NCI-H524 (cell line): Measurements from ENCODE around the gene PPP1CA.
"Not testable (repeated sequence)": the region's sequence is repeated elsewhere in the genome, so short reads cannot be mapped to it uniquely, and the experiment has no call there.

Experiments
- DNase-seq, 2 experiments: peaks; one replicate each; lab custom pipeline; 2025; lab: John Stamatoyannopoulos, UW

The PPP1CA gene

DNA sequence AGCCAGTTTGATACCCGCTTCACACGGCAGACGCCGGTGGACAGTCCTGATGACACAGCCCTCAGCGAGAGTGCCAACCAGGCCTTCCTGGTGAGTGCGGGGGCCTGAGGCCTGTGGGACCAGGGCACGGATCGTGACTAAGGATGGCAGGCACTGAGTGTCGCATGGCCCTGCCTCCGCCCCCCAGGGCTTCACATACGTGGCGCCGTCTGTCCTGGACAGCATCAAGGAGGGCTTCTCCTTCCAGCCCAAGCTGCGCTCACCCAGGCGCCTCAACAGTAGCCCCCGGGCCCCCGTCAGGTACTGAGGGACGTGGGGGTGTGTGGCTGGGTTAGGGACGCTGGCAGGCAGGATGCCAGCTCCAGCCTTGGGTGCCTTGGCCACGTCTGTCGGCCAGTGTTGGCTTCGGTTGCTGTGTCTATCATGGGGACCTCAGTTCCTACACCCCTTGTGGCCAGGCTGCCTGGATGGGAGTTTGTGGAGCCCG is 32.8 kb upstream of the PPP1CA start:
- DNase-seq: no peak

DNA sequence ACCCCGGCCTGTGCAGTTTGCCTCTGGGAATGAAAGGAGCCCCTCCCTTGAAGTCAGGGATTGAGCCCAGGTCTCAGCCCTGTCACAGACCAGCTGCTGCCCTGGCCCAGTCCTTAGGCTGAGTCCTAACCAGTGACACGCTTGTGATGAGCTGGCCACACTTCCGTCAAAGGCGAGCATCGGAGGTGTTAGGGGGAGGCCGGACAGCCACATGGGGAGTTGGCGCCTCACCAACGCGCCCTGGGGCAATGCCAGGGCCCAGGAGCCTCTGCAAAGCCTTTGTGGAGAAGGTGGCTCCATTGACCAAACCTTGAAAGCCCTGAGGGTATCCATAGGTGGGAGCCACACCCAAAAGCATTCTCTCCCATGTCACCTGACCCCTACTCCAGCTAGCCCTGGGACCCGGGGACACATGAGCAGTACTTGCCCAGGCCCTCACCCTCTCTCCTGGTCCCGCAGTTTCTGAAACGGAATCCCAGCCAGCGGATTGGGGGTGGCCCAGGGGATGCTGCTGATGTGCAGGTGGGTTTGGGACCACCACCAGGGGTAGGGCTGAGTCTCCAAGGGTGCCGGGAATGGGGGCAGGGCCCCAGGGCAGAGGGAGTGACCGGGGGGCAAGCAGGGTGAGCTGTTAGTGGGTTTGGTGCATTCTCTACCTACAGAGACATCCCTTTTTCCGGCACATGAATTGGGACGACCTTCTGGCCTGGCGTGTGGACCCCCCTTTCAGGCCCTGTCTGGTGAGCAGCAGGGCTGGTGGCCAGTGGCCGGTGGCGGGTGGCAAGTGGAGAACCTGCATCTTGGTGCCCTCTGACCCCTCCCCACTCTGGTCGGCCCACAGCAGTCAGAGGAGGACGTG is 32.1 kb upstream of the PPP1CA start:
- no peak for DNase-seq

GRCh38 chr11:67432655-67433349 is 31.1 kb upstream of the PPP1CA start:
- DNase-seq: no peak

- DNase-seq: no peak
Measured at GRCh38 chr11:67431346-67432249, 29.9 kb upstream of the PPP1CA start.

- no peak for DNase-seq
Measured at GRCh38 chr11:67429722-67430121, 28.1 kb upstream of the PPP1CA start.

DNA sequence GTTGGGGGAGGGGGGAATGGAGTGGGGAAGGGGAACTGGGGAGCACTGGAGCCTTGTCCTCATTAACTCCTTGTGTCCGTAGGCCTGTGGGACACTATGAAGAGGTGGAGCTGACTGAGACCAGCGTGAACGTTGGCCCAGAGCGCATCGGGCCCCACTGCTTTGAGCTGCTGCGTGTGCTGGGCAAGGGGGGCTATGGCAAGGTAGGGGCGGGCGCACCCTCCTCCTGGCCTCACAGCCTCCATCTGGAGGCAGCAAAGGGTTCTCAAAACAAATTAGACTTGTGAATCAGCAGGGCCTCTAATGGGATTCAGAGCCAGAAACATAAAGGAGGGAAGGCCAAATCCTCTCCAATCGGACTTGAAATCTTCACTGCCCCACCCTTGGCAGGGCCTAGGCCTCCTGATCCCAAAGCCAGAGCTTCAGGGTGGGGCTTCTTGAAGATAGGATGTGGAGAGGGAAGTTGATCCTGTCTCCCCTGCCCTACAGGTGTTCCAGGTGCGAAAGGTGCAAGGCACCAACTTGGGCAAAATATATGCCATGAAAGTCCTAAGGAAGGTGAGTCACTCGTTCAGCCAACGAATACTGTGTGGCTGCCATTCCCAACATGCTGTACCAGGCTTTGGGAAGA is 27.5 kb upstream of the PPP1CA start:
- DNase-seq: no peak

DNA sequence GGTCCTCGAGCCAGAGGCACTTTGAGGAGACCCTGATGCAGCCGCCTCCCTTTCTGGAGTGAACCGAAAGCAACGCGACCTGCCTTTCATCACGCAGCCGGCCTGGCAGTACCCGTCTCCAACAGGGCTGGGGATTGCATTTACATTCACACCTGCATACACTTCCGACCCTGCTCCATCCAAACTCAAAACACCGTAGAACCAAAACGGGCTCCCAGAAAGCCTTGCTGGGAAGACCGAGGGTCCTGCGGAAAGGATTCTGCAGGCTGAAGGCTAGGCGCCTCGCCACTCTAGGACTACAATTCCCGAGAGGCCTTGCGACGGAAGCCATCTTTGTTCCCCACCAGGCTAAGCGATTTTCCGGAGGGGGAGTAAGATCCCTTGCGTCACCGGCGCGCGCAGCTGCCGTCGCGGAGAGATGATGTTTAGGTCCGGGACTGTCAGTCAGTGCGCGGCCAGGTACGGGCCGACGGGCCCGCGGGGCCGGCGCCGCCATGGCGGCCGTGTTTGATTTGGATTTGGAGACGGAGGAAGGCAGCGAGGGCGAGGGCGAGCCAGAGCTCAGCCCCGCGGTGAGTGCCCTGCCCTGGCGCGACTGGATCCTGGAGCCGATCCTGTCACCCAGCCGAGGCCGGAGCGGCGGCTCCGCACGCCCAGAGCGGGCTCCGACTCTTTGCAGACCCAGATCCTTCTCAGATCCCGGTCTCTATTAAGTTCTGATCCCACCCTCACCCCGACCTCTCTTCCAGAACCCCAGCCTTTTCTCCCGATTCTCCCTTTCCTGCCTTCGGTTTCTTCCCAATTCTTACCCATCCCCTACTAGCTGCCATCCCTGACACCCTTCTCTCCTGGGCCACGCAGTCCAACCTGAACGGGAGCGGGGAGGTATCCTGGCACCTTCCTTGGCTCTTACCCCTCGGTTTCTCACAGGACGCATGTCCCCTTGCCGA is 26.7 kb upstream of the PPP1CA start, which contains the start of gene RPS6KB2:
TSS of gene RPS6KB2 (plus strand) at position 443 of the 950 bp plus-strand sequence. CDS start at position 495, 52 bp downstream.
- DNase-seq: peak; percentile 90 to 97

GRCh38 chr11:67427364-67427859 is 25.8 kb upstream of the PPP1CA start:
- not testable (repeated sequence) for DNase-seq

- DNase-seq: no peak
Measured at GRCh38 chr11:67423891-67424613, 22.4 kb upstream of the PPP1CA start.

DNA sequence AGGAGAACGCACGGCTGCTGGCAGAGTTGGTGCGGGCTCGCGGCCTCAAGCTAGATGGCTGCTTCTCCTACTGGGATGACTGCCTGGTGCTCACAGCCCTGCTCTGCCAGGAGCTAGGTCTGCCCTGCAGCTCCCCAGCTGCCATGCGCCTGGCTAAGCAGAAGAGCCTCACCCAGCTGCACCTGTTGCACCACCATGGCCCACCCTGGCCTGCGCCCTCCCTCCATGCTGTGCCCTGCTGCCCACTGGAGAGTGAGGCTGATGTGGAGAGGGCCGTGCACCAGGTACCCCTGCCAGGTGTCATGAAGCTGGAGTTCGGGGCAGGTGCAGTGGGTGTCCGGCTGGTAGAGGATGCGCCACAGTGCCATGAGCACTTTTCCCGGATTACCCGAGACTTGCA is 21.8 kb upstream of the PPP1CA start:
- DNase-seq: no peak

GRCh38 chr11:67422891-67423290 is 21.2 kb upstream of the PPP1CA start:
- DNase-seq: peak in 1 of 2 experiments; percentile 21

- no peak for DNase-seq
Measured at GRCh38 chr11:67421430-67422031, 19.9 kb upstream of the PPP1CA start.

DNA sequence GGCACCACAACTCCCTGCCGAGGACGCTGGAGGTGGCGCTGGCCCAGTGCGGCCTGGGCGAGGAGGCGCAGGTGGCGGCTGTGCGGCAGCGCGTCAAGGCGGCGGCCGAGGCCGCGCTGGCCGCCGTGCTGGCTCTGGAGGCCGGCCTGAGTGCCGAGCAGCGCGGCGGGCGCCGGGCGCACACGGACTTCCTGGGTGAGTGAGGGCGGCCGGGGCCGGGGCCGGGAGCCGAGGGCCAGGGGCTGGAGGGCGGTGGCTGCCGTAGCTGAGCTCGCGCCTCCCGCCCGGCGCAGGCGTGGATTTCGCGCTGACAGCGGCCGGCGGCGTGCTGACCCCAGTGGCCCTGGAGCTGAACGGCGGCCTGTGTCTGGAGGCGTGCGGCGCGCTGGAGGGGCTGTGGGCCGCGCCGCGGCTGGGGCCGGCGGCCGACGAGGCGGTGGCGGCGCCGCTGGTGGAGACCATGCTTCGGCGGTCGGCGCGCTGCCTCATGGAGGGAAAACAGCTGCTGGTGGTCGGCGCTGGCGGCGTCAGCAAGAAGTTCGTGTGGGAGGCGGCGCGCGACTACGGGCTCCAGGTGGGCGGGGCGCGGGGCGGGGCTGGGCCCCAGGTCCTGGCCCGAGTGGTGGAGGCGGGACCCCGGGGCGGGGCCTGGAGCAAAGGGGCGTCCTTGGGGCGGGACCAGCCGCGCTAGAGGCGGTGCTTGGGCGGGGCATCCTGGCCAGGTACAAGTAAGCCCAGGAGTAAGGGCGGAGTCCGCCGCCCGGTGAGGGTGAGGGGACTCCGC is 19.2 kb upstream of the PPP1CA start:
- DNase-seq: peak; percentile 83

DNA sequence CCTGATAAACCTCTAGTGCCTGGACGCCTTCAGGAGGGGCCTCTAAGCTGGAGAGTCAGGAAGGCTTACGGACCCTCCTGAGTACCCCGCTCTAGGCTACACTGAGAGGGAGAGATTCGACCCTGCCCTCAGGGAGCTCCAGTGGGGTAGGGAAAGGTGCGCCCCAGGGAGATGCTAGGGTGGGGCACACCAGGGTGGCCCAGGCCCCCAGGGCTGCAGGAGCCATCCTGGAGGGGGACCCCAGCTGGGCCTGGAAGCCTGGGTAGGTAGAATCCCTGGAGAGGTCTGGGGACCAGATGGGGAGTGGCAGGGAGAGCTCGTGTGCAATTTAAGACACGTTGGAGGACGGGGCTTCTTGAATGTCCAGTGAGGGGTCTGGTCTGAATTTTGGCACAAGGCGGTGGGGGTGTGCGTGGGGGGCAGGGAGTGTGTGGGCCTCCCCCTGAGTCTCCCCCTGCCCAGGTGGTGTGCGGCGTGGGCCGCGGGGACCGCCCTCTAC is 18.5 kb upstream of the PPP1CA start:
- peak in 1 of 2 experiments; percentile 50 for DNase-seq

DNA sequence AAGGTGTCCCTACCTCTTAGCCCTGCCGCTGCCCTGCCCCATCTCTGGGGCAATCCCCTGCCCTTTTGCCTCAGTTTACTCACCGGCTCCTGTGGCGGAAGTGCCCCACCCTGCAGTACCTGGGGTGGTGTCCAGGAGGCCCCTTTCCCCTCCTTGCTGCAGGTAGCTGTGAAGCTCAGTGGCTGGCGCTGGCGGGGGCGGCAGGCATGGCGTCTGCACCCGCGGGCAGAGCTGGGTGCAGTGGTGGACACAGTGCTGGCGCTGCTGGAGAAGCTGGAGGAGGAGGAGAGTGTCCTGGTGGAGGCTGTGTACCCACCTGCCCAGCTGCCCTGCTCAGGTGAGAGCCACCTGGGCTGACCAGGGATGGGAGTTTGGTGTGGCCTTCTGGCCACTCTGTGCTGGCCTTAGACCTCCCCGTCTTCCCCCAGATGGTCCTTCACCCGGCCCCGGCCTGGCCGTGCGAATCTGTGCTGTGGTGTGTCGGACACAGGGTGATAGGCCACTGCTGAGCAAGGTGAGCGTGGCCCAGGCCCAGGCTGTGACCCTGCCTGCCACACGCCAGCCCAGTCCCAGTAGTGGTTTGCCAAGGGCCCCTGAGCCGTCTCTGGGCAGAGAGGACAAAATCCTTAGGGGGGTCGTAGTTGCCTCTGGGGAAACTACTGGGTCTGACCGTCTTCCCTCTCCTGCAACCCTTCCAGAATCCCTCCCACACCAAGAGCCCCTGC is 17.8 kb upstream of the PPP1CA start:
- no peak for DNase-seq

DNA sequence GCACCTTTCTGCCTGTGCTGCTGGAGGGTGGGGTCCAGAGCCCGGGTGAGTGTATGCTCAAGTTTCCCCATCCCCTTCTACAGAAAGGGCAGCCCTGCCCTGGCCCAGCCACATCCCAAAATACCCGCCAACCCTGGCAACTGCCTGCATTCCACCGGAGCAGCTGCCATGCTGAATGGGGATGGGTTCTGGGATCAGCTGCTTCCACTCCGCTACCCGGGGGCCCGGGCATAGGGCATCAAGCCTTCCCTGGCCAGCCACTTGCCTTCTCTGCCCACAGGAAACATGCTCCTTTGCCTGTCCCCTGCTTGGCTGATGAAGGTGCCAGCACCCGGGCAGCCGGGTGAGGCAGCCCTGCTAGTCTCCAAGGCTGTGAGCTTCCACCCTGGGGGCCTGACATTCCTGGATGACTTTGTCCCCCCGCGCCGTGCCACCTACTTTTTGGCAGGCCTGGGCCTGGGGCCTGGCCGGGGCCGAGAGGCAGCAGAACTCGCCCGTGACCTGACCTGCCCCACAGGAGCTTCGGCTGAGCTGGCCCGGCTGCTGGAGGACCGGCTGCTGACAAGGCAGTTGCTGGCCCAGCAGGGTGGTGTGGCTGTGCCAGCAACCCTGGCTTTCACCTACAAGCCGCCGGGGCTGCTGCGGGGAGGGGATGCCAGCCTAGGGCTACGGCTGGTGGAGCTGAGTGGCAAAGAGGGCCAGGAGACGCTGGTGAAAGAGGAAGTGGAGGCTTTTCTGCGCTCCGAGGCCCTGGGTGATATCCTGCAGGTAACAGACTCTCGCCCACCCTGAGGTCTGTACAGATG is 17.0 kb upstream of the PPP1CA start:
- no peak for DNase-seq
